HG03457 (cell line): Measurements from ENCODE around the gene DPYSL4.

Experiments used
- ATAC-seq: cut with Tn5 transposase; IDR thresholded peaks from one replicate; pipeline ENCODE4 v1.9.1; 2021; ENCODE audit warnings: moderate number of reproducible peaks; ENCODE audit not compliant: unreplicated experiment

Gene DPYSL4

GRCh38 chr10:132225073-132225848 is 38.5 kb downstream of the DPYSL4 start:
- ATAC-seq: no peak

GRCh38 chr10:132225849-132226205 is 39.1 kb downstream of the DPYSL4 start:
- ATAC-seq: no peak

DNA sequence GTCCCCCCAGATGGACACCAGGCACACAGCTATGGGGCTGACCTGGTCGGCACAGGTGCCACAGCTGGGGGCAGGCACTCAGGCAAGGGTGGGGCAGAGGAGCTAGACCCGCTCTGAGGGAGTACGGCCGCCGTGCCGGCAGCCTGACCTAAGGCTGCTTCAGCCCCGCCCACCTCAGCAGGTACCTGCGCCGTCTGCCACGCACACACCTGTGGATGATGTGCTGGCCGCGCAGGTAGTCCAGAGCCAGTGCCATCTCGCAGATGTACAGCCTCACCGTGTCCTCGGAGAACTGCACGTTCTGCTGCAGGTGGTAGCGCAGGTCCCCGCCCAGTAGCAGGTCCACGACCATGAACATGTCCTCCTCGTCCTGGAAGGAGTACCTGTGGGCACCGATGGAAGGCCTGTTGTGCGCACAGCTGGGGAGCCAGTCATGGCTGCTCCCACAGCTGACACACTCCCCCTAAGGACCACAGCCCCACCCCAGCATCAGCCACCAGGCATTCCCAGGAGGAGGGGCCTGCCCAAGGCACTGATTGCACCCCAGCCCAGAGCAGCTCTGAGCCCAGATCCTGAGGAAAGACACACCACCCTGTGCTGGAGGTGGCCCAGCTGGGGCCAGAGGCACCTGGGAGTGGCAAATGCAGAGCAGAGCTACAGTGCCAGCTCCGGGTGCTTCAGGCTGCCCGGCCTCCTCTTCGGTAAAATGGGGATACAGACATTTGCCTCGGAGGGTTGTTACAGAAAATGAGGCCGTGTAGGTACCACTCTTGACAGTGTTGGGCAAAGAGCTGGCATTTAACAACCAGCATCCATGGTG is 40.0 kb downstream of the DPYSL4 start:
- ATAC-seq: no peak

DNA sequence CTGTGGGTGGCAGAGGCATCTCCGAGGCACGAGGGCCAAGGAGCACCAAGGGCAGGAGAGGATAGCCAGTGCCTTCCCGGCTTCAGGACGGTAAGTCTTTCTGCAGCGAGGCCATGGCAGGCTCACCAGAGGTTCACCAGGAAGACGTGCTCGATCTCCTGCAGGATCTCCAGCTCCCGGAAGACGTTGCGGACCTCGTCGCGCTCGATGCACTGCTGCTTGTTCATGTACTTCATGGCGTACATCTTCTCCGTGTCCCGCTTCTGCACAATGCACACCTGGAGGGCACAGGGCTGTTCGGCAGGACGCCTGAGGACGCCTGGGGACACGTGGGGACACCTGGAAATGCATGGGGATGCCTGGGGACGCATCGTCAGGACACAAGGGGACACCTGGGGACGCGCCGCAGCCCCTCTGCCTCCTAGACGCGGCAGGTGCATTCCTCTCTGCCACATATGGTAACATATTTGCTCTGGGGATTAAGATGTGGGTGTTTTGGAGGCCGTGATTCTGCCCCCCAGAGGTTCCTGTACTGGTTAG is 41.2 kb downstream of the DPYSL4 start:
- no peak for ATAC-seq

DNA sequence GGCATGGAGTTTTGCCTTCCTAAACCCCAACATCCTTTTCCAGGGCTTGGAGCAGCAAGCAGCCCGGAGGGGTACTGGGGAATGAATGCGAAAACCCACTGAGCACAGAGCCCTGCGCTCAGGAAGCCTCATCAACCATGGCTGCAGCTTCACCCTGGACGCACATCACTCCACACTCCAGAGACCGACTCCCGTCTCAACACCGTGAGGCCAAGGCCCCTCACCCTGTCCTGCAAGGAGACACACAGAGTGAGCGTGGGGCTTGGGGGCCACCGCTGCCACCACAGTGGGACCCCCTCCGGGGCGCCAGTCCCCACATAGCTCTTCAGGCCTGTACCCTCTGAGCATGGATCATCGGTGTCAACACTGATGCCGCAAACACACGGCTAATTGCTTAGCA is 41.9 kb downstream of the DPYSL4 start:
- ATAC-seq: no peak

DNA sequence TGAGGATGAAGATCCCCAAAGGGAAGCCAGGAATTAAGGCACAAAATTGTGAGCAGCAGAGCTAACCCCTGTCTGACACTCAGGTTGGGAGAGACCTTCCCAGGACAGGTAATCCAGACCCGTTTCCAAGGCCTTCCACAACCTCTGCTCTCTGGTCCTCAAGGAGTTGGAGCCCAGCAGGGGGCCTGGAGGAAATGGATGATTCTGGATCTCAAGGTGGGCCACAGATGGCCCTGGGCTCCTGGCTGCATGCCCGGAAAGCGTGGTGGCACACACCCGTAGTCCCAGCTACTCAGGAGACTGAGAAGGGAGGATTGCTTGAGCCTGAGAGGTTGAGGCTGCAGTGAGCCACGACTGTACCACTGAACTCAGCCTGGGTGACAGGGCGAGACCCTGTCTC is 42.3 kb downstream of the DPYSL4 start:
- ATAC-seq: no peak

- peak; percentile 60 for ATAC-seq
Observed at GRCh38 chr10:132229834-132230556, 43.2 kb downstream of the DPYSL4 start.

DNA sequence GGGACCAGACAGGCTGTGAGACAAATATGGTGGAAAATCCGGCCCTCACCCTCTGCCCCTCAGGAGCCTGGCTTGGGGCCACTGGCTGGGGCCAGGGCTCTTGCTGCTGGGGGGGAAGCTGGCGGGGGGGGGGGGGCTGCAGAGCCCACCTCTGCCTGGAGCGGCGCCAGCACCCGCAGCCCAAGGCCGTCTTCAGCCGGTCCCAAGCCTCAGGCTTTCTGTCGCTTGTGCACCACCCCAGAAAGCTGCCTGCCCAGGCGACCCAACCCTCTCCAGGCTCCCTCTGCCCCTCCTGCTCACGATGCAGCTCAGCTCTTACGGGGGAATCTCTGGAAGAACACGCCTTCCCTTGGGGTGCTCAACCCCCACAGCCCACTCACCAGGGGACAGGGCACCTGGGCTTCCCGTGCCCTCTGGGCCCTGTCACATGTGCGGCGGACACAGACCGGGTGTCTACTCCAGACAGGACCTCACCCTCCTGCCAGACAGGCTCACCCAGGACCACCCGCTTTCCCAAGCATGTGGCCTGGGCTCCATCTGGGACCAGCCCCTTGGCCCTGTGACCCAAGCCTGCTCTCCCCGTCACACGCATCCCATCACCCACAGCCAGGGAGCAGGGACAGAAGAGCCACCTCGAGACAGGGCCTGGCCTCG is 43.9 kb downstream of the DPYSL4 start:
- ATAC-seq: no peak

GRCh38 chr10:132231656-132232022 is 44.9 kb downstream of the DPYSL4 start:
- ATAC-seq: no peak

DNA sequence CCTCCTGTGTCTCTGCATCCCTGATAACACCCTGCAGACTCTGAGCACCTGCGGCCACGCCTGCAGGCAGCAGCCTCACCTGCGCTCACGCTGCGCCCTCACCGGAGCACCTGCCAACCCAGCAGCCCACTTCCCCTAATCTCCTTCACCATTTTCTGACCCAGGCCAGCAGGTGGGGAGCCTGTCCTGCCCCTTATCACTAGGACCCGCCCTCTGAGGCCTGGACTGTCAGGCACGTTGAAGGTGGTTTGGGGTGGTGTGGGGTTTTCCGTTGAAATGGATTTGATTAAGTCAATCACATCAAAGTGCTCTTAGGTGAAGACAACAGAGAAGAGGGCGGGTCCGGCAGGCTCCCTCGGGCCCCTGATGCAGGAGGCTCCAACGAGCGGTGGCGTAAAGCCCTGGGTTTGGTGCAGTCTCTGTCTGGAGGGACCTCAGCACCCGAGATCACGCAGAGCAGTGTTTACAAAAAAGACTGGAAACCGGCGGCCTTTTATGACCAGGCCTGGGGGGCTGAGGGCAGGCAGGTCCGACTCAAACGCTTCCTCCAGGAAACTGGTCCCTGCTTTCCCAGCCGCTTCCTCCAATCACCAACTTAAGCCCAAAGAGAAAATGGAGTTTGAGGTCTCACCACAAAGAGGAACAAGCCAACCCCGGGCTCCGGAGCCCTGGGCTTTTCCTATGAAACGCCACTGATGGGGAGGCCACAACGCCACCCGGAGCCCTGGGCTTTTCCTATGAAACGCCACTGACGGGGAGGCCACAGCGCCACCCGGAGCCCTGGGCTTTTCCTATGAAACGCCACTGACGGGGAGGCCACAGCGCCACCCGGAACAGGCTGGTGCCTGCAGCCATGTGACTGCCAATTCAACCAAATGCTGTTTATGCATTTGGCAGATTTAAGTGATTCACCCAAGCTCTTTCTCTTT is 45.5 kb downstream of the DPYSL4 start:
- ATAC-seq: no peak

DNA sequence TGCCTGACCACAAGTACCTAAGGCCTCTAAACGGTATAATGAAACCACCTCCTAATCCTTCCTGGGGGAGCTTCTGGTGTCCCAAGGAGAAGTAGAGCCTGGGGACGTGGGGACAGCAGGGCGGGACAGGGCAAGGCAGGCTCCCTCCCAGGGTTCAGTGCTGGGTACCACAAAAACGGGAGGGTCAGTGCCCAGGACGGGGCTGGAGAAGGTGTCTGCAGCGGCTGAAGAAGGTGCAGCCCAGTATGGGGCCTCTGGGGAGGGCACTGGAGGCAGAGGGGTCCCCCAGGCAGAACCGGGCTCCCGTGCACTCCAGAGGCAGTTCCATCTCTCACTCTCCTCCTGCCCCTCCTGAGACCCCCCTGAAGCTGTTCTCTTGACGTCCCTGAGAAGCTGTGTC is 46.2 kb downstream of the DPYSL4 start:
- ATAC-seq: no peak

GRCh38 chr10:132233501-132234085 is 46.8 kb downstream of the DPYSL4 start:
- no peak for ATAC-seq

- ATAC-seq: no peak
Observed at GRCh38 chr10:132234860-132235259, 48.1 kb downstream of the DPYSL4 start.

- no peak for ATAC-seq
Observed at GRCh38 chr10:132236161-132236560, 49.4 kb downstream of the DPYSL4 start.

DNA sequence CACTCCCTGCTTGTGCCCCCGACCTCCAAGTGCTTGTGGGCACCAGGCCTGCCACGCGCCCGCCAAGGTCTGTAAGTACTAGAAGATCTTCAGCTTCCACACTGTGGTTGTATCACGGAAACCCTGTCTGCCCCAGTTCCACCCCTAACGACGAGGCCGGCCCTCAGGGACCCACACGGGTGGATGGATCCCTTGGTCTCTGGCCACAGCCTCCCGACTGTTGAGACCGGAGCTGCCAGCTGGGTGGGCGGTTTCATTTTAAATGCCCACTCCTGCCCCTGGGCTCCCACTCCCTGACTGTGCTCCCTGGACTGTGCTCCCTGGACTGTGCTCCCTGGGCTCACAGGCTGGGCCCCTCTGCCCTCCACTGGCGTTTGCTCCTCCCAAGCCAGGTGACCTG is 50.1 kb downstream of the DPYSL4 start:
- no peak for ATAC-seq

DNA sequence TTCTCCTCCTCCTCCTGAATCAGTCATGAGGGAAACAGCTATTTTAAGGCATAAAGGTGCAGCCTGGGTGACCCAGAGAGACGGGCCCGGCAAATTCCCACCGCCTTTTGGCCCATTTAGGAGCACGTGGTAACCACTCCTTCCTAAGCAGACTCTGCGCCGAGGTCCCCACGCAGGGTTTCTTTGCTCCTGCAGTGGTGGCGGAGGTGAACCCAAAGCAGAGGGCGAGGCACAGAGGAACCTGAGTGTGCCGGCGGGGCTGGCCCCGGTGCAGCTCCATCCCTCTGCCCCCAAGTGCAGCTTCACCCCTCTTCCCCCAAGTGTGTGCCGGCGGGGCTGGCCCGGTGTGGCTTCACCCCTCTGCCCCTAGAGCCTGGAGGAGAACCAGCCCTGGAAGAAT is 50.6 kb downstream of the DPYSL4 start:
- ATAC-seq: no peak

- ATAC-seq: no peak
Observed at GRCh38 chr10:132237871-132238270, 51.1 kb downstream of the DPYSL4 start.

DNA sequence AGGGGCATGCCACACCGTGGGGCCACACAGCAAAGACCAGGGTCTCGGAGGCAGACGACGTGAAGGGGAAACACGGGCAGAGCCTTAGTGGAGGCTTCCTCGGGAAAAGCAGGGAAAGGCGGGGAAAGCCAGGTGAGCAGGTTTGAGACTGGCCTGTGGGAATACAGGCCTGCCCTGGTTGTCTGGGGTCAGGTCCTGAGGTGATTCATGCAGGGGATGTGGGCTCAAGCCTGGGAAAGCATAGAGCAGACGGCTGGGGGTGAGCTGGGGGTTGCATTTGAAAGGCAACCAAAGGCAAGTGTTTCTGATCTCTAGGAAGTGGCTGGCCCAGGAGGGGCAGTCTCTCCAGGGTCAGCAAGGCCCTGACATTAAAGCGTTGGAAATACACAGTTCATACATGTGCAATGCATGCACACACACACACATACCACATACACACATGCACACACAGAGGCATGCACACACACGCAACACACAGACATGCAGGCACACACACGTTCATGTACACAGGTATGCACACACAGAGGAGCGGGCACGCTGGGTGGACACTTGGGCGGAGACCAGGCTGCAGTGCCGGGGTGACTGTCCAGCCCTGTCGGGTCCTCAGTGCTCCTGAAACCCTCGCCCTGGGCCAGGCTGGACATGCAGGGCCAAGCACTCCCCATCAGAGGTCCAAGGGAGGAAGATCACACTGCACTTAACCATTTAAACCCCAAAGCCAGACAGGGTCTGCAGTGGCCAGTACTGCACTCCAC is 51.8 kb downstream of the DPYSL4 start:
- no peak for ATAC-seq
